Tibial artery (tissue), 4 donors: ENCODE data around the gene SUCLG2.

Source experiments
- DNase-seq, 2 donors: peaks; one replicate each; pipeline ENCODE4 v3.0.0-alpha.2; 2019
- H3K27ac ChIP-seq, 2 donors: fragments of 200-600 bp; sonication (generic) in 1 of 2; 1 replicate in 1 of 2; 2 replicates in 1 of 2; pipeline ENCODE4 v1.5.1; 2018 to 2019; ENCODE audit warnings: mild to moderate bottlenecking in 1 of 2
- H3K27me3 ChIP-seq, 2 donors: fragments of 200-600 bp; sonication (generic) in 1 of 2; one replicate each; pipeline versions ENCODE4 v1.5.1 to v1.6.0; 2016 to 2019
- H3K36me3 ChIP-seq, 3 donors: fragments of 200-600 bp; sonication (generic) in 2 of 3; one replicate each; pipeline ENCODE4 v1.5.1; 2016 to 2019; ENCODE audit warnings: mild to moderate bottlenecking in 2 of 3
- H3K4me1 ChIP-seq, 4 donors: fragments of 200-600 bp; sonication (generic) in 2 of 4; 1 replicate in 3 of 4; 2 replicates in 1 of 4; pipeline ENCODE4 v1.5.1; 2016 to 2019
- H3K4me3 ChIP-seq, 2 donors: fragments of 200-600 bp; sonication (generic) in 1 of 2; 1 replicate in 1 of 2; 2 replicates in 1 of 2; pipeline ENCODE4 v1.5.1; 2018 to 2019; ENCODE audit warnings: mild to moderate bottlenecking in 2 of 2
- H3K9me3 ChIP-seq, 3 donors: fragments of 200-600 bp; sonication (generic) in 1 of 3; one replicate each; pipeline ENCODE4 v1.5.1; 2016 to 2019
- intact Hi-C: fragments of 100-400 bp; cut with DNase I; formaldehyde crosslinking; loops from one replicate; pipeline ENCODE4 v1.15.0; 2023; ENCODE audit warnings: low total_unique reads
- TF ChIP-seq, protein P1 (sequence below), 2 experiments: fragments of 200-600 bp in 1 of 2; fragments of 450-650 bp in 1 of 2; IDR thresholded peaks; one replicate each; pipeline ENCODE4 v1.5.1; 2017 to 2019; ENCODE audit warnings: antibody characterized with exemption in 2 of 2, mild to moderate bottlenecking in 1 of 2, moderate library complexity in 1 of 2

The SUCLG2 gene

GRCh38 chr3:67624078-67624477, 30.3 kb downstream of the SUCLG2 start:
- Histone ChIP-seq H3K9me3 (no peaks in the 10 kb centered on the region), H3K27ac (no peak overlapping the region), H3K4me3 (no peak overlapping the region), H3K4me1 (peaks cover 0 to 13% (median 4%) of the 10 kb centered on the region in 4 donors), H3K27me3 (no peaks in the 10 kb centered on the region), H3K36me3 (peaks cover 0 to 7% (median 7%) of the 10 kb centered on the region in 3 donors)
- TF ChIP-seq, protein P1, sequence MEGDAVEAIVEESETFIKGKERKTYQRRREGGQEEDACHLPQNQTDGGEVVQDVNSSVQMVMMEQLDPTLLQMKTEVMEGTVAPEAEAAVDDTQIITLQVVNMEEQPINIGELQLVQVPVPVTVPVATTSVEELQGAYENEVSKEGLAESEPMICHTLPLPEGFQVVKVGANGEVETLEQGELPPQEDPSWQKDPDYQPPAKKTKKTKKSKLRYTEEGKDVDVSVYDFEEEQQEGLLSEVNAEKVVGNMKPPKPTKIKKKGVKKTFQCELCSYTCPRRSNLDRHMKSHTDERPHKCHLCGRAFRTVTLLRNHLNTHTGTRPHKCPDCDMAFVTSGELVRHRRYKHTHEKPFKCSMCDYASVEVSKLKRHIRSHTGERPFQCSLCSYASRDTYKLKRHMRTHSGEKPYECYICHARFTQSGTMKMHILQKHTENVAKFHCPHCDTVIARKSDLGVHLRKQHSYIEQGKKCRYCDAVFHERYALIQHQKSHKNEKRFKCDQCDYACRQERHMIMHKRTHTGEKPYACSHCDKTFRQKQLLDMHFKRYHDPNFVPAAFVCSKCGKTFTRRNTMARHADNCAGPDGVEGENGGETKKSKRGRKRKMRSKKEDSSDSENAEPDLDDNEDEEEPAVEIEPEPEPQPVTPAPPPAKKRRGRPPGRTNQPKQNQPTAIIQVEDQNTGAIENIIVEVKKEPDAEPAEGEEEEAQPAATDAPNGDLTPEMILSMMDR (IDR thresholded peaks at IDR 0.05), result no peak
- intact Hi-C loops, result no loop called here
- DNase-seq, result no peak

DNA sequence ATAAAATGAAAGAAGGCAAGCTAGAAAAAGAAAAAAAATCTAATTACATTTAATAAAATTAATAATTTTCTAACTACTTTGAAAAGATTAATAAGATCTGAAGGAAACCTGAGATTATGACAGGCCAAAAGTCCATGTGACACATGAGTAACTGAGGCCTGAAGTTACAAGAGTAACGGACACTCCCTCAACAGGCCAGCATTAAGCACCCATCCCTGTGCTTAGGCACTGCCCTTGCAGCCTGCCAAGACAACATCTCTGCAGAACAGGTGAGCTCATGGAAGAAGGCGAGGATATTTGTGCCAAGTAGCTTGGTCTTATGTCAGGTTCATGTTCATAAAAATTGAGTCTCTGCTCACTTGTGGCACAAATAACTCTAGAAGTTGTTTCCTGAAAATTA, 31.8 kb downstream of the SUCLG2 start:
- TF ChIP-seq, protein P1 (IDR thresholded peaks at IDR 0.05), result no peak

DNA sequence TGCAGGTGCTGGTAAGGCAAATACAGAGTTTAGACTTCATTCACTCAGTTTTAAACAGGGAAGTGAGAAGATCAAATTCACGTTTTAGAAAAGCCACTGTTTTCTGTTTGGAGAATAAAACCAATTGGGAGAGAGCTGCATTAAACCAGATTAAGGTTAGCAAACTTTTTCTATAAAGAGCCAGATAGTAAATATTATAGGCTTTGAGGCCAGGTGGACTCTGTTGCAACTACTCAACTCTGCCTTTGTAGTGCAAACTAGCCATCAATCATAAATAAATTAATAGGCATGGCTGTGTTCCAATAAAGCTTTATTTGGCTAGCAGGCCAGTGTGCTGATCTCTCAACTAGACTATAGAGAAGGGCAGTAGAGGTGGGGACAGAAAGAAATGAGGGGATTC, 33.5 kb downstream of the SUCLG2 start:
- TF ChIP-seq, protein P1 (IDR thresholded peaks at IDR 0.05), result no peak

More for the DNA sequence above, 31.8 kb downstream of the SUCLG2 start:
- H3K27me3 ChIP-seq, result no peaks in the 10 kb centered on the region
- no peak overlapping the region for H3K27ac ChIP-seq
- H3K4me3 ChIP-seq, result no peak overlapping the region
- no peak for DNase-seq
- peaks cover 0 to 13% (median 6%) of the 10 kb centered on the region in 4 donors for H3K4me1 ChIP-seq
- H3K36me3 ChIP-seq, result peaks cover 0 to 7% (median 7%) of the 10 kb centered on the region in 3 donors
- H3K9me3 ChIP-seq, result no peaks in the 10 kb centered on the region
- intact Hi-C loops, result no loop called here

DNA sequence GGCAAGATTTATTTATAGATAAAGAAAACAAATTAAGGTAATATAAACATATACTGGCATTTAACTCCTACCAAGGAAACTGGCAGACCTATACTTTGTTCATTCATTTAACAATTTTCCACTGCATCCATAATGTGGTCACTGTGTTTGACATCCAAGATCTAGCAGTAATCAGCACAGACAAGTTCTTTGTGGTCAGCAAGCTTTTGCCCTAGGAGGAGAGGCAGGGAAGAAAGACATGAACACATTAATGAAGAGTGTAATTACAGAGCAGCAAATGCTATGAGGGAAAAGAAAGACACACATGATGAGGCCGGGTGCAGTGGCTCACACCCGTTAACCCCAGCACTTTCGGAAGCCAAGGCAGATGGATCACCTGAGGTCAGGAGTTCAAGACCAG, 34.4 kb downstream of the SUCLG2 start:
- intact Hi-C loops, result no loop called here
- no peaks in the 10 kb centered on the region for H3K9me3 ChIP-seq
- TF ChIP-seq, protein P1 (IDR thresholded peaks at IDR 0.05), result no peak
- H3K4me3 ChIP-seq, result no peak overlapping the region
- no peak for DNase-seq
- H3K27ac ChIP-seq, result no peak overlapping the region
- H3K27me3 ChIP-seq, result no peaks in the 10 kb centered on the region
- H3K36me3 ChIP-seq, result peaks cover 5 to 14% (median 7%) of the 10 kb centered on the region in 3 donors
- H3K4me1 ChIP-seq, result peaks cover 0 to 11% (median 5%) of the 10 kb centered on the region in 4 donors

More for the DNA sequence above, 33.5 kb downstream of the SUCLG2 start:
- DNase-seq, result no peak
- peaks cover 5 to 14% (median 7%) of the 10 kb centered on the region in 3 donors for H3K36me3 ChIP-seq
- peaks cover 0 to 11% (median 5%) of the 10 kb centered on the region in 4 donors for H3K4me1 ChIP-seq
- H3K9me3 ChIP-seq, result no peaks in the 10 kb centered on the region
- H3K27me3 ChIP-seq, result no peaks in the 10 kb centered on the region
- intact Hi-C loops, result no loop called here
- no peak overlapping the region for H3K4me3 ChIP-seq
- H3K27ac ChIP-seq, result no peak overlapping the region

- Histone ChIP-seq H3K4me3 (no peak overlapping the region), H3K27ac (no peak overlapping the region), H3K9me3 (no peaks in the 10 kb centered on the region), H3K27me3 (no peaks in the 10 kb centered on the region), H3K36me3 (peaks cover 0 to 8% (median 5%) of the 10 kb centered on the region in 3 donors), H3K4me1 (peaks cover 0 to 11% (median 5%) of the 10 kb centered on the region in 4 donors)
- intact Hi-C loops, result no loop called here
- no peak for DNase-seq
- TF ChIP-seq, protein P1 (IDR thresholded peaks at IDR 0.05), result no peak
Measured at GRCh38 chr3:67617518-67617917, 36.9 kb downstream of the SUCLG2 start.

- H3K9me3 ChIP-seq, result no peaks in the 10 kb centered on the region
- intact Hi-C loops, result no loop called here
- H3K4me3 ChIP-seq, result no peak overlapping the region
Measured at GRCh38 chr3:67616046-67616445, 38.4 kb downstream of the SUCLG2 start.

More at GRCh38 chr3:67616046-67616445, 38.4 kb downstream of the SUCLG2 start:
- Histone ChIP-seq H3K27ac (no peak overlapping the region), H3K36me3 (peaks cover 0 to 8% (median 5%) of the 10 kb centered on the region in 3 donors), H3K4me1 (peaks cover 0 to 11% (median 5%) of the 10 kb centered on the region in 4 donors), H3K27me3 (no peaks in the 10 kb centered on the region)
- TF ChIP-seq, protein P1 (IDR thresholded peaks at IDR 0.05), result no peak
- DNase-seq, result no peak
